ENCODE results near the gene INAFM2. TPM values are rescaled to one million over a fixed set of nuclear protein-coding genes. Genes with fewer than 3 reads are reported as not detected.

Gene INAFM2
- total and polyA plus RNA-seq, 9 of the 15 experiments (the other 6 are each of a cell fraction or from before 2014, with no cell fraction given) = 11.8 to 43.1 (median 27.2) TPM

DNA sequence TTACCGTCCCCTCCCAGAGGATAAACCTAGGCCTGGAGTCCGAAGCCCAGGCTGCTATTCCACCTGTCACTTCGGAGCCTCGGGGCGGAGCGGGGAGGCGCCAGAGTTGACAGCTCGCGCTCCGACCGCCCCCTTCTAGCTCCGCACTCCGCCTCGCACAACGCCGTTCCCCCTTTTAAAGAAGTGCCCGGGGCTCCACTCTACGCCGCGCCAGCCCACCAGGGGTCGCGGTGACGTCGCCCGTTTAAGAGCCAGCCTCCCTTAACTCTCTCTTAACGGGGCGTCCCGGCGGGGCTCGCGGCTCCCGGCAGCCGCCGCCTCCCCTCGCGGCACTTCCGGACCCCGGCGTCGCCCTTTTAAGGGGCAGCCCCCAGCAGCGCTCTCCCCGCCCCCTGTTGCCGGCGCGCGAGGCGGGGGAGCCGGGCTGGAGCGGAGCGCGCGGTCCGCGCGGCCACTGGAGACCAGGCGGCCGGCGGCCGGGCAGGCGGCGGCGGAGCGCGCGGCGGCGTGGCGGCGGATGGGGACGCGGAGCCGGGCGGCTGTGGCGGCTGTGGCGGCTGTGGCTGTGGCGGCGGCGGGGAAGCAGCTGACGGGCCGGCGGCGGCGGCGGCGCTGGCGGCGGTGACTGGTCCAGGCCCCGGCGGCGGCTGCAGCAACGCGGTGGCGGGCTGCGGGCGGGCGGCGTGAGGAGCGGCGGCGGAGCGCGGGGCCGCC, at the start of gene INAFM2 (continued):
- TF ChIP-seq, protein P1, sequence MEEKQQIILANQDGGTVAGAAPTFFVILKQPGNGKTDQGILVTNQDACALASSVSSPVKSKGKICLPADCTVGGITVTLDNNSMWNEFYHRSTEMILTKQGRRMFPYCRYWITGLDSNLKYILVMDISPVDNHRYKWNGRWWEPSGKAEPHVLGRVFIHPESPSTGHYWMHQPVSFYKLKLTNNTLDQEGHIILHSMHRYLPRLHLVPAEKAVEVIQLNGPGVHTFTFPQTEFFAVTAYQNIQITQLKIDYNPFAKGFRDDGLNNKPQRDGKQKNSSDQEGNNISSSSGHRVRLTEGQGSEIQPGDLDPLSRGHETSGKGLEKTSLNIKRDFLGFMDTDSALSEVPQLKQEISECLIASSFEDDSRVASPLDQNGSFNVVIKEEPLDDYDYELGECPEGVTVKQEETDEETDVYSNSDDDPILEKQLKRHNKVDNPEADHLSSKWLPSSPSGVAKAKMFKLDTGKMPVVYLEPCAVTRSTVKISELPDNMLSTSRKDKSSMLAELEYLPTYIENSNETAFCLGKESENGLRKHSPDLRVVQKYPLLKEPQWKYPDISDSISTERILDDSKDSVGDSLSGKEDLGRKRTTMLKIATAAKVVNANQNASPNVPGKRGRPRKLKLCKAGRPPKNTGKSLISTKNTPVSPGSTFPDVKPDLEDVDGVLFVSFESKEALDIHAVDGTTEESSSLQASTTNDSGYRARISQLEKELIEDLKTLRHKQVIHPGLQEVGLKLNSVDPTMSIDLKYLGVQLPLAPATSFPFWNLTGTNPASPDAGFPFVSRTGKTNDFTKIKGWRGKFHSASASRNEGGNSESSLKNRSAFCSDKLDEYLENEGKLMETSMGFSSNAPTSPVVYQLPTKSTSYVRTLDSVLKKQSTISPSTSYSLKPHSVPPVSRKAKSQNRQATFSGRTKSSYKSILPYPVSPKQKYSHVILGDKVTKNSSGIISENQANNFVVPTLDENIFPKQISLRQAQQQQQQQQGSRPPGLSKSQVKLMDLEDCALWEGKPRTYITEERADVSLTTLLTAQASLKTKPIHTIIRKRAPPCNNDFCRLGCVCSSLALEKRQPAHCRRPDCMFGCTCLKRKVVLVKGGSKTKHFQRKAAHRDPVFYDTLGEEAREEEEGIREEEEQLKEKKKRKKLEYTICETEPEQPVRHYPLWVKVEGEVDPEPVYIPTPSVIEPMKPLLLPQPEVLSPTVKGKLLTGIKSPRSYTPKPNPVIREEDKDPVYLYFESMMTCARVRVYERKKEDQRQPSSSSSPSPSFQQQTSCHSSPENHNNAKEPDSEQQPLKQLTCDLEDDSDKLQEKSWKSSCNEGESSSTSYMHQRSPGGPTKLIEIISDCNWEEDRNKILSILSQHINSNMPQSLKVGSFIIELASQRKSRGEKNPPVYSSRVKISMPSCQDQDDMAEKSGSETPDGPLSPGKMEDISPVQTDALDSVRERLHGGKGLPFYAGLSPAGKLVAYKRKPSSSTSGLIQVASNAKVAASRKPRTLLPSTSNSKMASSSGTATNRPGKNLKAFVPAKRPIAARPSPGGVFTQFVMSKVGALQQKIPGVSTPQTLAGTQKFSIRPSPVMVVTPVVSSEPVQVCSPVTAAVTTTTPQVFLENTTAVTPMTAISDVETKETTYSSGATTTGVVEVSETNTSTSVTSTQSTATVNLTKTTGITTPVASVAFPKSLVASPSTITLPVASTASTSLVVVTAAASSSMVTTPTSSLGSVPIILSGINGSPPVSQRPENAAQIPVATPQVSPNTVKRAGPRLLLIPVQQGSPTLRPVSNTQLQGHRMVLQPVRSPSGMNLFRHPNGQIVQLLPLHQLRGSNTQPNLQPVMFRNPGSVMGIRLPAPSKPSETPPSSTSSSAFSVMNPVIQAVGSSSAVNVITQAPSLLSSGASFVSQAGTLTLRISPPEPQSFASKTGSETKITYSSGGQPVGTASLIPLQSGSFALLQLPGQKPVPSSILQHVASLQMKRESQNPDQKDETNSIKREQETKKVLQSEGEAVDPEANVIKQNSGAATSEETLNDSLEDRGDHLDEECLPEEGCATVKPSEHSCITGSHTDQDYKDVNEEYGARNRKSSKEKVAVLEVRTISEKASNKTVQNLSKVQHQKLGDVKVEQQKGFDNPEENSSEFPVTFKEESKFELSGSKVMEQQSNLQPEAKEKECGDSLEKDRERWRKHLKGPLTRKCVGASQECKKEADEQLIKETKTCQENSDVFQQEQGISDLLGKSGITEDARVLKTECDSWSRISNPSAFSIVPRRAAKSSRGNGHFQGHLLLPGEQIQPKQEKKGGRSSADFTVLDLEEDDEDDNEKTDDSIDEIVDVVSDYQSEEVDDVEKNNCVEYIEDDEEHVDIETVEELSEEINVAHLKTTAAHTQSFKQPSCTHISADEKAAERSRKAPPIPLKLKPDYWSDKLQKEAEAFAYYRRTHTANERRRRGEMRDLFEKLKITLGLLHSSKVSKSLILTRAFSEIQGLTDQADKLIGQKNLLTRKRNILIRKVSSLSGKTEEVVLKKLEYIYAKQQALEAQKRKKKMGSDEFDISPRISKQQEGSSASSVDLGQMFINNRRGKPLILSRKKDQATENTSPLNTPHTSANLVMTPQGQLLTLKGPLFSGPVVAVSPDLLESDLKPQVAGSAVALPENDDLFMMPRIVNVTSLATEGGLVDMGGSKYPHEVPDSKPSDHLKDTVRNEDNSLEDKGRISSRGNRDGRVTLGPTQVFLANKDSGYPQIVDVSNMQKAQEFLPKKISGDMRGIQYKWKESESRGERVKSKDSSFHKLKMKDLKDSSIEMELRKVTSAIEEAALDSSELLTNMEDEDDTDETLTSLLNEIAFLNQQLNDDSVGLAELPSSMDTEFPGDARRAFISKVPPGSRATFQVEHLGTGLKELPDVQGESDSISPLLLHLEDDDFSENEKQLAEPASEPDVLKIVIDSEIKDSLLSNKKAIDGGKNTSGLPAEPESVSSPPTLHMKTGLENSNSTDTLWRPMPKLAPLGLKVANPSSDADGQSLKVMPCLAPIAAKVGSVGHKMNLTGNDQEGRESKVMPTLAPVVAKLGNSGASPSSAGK (IDR thresholded peaks at IDR 0.05) = peak; percentile 97
- TF ChIP-seq FOXA1 (IDR thresholded peaks at IDR 0.05; ENCODE audit: borderline replicate concordance) (no peak), TEAD2 (tag; IDR thresholded peaks at IDR 0.05) (no peak), SP2 (IDR thresholded peaks at IDR 0.05; ENCODE audit: extremely low read depth, low read depth, low read length, poor library complexity, severe bottlenecking) (no peak), ZNF212 (CRISPR knock-in tag; IDR thresholded peaks at IDR 0.05) (no peak), FOXA3 (CRISPR knock-in tag; conservative IDR thresholded peaks at IDR 0.05 in 1 of 2, IDR thresholded peaks at IDR 0.05 in 1 of 2) (peak in 1 of 2 experiments; percentile 81; a peak in 2 of 4 replicates), KDM1A (IDR thresholded peaks at IDR 0.05) (no peak), ELF2 (CRISPR knock-in tag; IDR thresholded peaks at IDR 0.05) (peak; percentile 86), NCOR1 (IDR thresholded peaks at IDR 0.05) (no peak), TBP (optimal IDR thresholded peaks at IDR 0.05; ENCODE audit: low read depth, low read length) (peak; percentile 50), SIRT6 (IDR thresholded peaks at IDR 0.05; ENCODE audit: low read depth, low read length) (no peak), TBL1XR1 (IDR thresholded peaks at IDR 0.05; ENCODE audit: low read length in 2 of 2) (peak in 1 of 2 experiments; percentile 28; a peak in 2 of 4 replicates), ZBTB7A (IDR thresholded peaks at IDR 0.05; ENCODE audit: borderline replicate concordance, control insufficient read depth, low read depth, low read length) (peak; percentile 94), YBX1 (IDR thresholded peaks at IDR 0.05) (no peak), MLLT1 (IDR thresholded peaks at IDR 0.05) (no peak), KDM2B (CRISPR knock-in tag; IDR thresholded peaks at IDR 0.05) (0 out of 2 replicates have a peak, but pooled peaks have one; percentile 21)

All from K562 (cell line).